ENCODE measurements around the gene UBASH3B.

The UBASH3B gene

DNA sequence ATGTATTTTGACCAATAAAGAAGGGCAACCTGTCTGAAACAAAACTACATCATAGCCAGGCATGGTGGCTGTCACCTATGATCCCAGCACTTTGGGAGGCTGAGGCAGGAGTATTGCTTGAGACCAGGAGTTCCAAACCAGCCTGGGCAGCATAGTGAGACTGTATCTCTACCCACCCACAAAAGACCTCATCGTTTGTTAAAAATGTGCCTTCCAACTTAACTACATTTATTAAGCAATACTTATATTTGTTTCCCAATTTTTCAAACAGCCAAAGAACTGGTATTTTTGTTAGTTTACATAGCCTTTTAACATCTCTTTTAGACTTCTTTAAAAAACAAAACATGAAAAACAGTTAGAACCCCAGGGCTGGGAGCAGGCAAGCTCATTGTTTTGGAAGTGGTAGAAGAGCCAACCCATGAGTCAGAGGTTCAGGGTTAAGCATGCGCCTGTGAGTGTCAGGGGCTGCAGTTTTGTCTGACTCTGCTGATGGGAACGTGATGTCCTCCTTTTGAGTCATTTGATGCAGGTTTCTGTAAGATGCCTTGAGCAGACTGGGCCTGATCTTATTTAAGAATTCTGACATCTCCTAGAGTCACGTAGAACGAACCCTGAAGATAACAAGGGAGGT lies 128.9 kb downstream of the UBASH3B start:
- DNase-seq (ENCODE audit: low spot score): no peak

- no peak for DNase-seq (ENCODE audit: low spot score)
Measured at GRCh38 chr11:122785031-122785541, 129.6 kb downstream of the UBASH3B start.

DNA sequence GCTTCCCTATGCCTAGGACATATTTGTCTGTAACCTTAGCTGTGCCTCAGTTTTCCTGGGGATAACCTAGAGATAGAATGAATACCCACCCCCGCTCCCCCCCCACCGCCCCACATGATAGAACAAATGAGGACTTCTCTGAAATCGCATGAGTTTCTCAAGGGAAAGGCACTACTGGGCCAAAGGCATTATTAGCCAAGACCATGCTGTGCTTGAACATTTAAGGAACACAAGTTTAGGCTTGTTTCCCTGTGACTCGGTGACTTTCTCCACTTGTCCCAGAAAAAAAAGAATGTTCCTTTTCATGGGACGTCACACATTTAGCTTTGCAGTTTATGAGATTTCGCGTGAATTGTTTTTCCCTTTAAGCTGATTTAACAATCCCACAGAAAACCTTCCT lies 131.4 kb downstream of the UBASH3B start:
- DNase-seq (ENCODE audit: low spot score): no peak

DNA sequence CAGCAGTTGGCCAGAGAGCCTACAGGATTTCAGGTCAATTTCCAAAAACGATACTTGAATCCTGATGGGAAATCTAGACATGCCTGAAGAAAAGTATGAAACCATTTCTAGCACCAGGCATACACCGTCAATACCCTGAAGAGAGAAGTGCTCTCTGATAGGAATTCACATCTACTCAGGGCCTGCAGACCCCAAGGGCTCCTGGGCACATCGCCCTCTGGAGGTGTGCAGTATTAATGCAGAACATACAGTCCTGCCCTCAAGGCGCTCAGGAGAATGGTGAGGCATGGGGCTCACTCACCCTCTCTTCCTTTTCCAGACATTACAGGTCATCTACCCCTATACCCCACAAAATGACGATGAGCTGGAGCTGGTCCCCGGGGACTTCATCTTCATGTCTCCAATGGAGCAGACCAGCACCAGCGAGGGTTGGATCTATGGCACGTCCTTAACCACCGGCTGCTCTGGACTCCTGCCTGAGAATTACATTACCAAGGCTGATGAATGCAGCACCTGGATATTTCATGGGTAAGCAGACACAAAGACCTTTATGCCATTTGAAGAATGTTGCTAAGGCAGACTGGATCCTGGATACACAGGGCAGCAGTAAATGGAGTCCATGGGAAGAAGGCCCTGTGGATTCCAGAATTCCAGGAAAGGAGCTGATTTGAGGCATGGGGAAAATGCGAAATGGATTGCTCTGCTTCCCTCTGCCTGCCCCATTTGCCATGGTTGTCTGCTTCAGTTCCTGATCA lies 133.4 kb downstream of the UBASH3B start:
- no peak for DNase-seq (ENCODE audit: low spot score)

GRCh38 chr11:122789907-122790306 lies 134.4 kb downstream of the UBASH3B start:
- no peak for DNase-seq (ENCODE audit: low spot score)

GRCh38 chr11:122791411-122791810 lies 135.9 kb downstream of the UBASH3B start:
- no peak for DNase-seq (ENCODE audit: low spot score)

GRCh38 chr11:122791836-122792235 lies 136.3 kb downstream of the UBASH3B start:
- no peak for DNase-seq (ENCODE audit: low spot score)

- no peak for DNase-seq (ENCODE audit: low spot score)
Measured at GRCh38 chr11:122793515-122793914, 138.0 kb downstream of the UBASH3B start.

DNA sequence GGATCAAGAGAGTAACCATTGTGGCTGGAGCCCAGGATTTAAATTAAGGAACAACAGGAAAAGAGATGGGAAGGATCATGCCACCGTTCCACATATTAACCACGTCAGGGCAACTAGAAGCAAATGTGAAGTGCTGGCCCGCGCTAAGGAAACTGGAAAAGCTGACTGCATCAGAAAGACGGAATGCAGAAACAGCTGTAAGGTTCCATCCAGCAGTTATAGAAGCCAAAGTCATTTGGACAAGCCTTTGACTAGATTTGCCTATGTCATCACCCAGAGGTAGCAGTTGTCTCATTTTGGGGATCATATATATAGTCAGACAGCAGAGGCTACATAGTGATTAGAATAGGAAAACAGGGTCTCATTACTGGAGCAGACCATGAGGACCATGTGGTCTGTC lies 139.8 kb downstream of the UBASH3B start:
- DNase-seq (ENCODE audit: low spot score): no peak

- DNase-seq (ENCODE audit: low spot score): peak; percentile 73
Measured at GRCh38 chr11:122796128-122796717, 140.7 kb downstream of the UBASH3B start.

GRCh38 chr11:122797651-122798050 lies 142.1 kb downstream of the UBASH3B start:
- DNase-seq (ENCODE audit: low spot score): no peak

DNA sequence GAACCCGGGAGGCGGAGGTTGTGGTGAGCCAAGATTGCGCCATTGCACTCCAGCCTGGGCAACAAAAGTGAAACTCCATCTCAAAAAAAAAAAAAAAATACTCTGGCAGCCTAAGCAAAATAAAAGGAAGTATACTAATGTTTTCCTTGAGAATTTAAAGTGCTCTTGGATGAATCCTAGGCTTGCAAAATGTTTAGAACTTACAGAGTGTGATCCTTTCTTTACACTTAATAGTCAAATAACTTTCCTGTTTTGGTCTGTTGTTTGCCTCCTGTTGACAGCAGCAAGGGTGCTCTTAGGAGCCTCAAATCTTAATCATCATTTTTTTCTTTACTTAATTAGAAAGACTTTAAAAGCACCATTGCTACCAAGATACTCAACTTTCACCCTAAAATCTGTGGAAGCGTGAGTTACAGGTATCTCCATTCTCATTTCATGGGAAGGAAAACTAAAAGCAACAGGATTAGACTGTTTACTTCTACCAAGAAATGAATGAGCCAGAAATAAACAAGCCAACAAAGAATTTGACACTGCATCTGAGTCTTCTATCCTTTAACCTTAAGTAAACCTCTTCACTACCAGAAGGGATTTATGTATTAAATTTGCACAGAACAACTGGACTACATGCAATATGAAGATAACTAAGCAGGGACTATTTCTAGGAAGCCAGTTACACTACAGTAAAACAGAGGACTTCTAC lies 144.0 kb downstream of the UBASH3B start:
- DNase-seq (ENCODE audit: low spot score): no peak

GRCh38 chr11:122802876-122803275 lies 147.4 kb downstream of the UBASH3B start:
- DNase-seq (ENCODE audit: low spot score): no peak

DNA sequence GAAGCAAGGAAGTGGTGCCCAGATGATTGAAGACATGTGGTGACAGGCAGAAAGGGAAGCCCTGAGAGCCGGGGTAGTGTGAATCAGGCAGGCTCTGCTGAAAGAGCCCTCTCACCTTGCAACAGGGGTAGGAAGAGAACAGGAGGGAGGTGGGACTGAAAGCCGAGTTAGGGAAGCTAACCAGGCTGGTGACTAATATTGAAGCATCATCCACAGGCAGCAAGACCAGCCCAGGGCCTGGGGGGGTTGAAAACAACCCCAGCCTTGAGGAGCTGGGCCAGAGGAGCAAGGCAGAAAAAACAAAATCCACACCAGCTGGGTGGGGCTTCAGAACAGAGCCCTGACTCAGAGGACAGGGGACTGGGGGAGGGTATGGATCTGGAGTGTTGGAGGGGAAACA lies 147.8 kb downstream of the UBASH3B start:
- DNase-seq (ENCODE audit: low spot score): no peak

DNA sequence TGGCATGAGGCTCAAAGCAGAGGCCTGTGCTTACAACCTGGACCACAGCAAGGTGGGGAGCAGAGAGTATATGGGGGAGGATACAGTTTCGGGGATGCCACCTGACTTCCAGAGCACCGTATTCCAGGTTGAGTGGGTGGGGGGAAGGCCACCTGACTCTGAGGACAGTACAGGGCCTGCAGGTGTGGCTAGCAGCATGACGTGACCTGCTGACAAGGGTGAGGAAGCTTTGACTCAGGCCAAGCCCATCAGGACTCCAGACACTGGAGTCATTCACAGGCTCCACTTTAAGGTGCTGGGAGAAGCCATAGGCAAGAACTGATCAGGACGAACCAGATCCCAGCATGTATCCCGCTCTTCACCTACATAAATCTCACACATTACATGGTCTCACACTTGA lies 148.2 kb downstream of the UBASH3B start:
- no peak for DNase-seq (ENCODE audit: low spot score)

GRCh38 chr11:122804161-122804560 lies 148.6 kb downstream of the UBASH3B start:
- DNase-seq (ENCODE audit: low spot score): no peak

DNA sequence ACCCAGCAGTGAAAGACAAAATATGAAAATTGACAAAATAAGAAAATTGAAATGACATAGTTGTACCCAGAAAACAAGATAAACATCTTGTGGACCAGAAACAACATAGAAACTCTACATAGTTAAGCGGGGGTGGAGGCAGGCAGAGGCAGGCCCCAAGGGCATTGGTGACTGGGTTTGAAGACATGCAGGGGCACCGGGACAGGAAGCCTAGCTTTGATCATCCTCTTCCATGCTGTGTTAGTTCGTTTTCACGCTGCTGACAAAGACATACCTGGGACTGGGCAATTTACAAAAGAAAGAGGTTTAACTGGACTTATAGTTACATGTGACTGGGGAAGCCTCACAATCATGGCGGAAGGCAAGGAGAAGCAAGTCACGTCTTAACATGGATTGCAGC lies 149.3 kb downstream of the UBASH3B start:
- no peak for DNase-seq (ENCODE audit: low spot score)

GRCh38 chr11:122807731-122808477 lies 152.4 kb downstream of the UBASH3B start:
- no peak for DNase-seq (ENCODE audit: low spot score)

- DNase-seq (ENCODE audit: low spot score): no peak
Measured at GRCh38 chr11:122808478-122808869, 153.0 kb downstream of the UBASH3B start.

- DNase-seq (ENCODE audit: low spot score): no peak
Measured at GRCh38 chr11:122809866-122810265, 154.3 kb downstream of the UBASH3B start.

DNA sequence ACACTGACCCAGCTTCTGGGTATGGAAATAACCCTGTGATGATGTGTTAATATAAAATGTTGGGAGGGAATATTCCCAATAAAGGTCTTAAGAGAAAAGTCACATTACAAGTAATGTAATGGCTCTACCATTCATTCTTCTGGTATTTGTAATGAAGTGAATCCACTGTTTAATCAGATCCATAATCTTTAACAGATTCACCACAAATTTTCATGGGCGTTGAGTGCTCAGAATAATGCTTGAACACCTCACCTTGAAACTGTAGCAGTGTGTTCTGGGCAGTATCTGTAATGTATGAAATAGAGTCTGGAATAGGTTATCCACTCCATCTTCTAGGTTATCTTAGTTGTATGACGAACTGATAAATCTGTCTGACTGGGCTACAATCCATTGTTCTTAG lies 156.2 kb downstream of the UBASH3B start:
- DNase-seq (ENCODE audit: low spot score): no peak

- DNase-seq (ENCODE audit: low spot score): no peak
Measured at GRCh38 chr11:122812638-122813037, 157.1 kb downstream of the UBASH3B start.
